ENCODE data around the gene PFKL. TPM values are rescaled to one million over a fixed set of nuclear protein-coding genes. Genes with fewer than 3 reads are reported as not detected.

The PFKL gene
- total RNA-seq, 1 donor from 2014 or later: 106 TPM

DNA sequence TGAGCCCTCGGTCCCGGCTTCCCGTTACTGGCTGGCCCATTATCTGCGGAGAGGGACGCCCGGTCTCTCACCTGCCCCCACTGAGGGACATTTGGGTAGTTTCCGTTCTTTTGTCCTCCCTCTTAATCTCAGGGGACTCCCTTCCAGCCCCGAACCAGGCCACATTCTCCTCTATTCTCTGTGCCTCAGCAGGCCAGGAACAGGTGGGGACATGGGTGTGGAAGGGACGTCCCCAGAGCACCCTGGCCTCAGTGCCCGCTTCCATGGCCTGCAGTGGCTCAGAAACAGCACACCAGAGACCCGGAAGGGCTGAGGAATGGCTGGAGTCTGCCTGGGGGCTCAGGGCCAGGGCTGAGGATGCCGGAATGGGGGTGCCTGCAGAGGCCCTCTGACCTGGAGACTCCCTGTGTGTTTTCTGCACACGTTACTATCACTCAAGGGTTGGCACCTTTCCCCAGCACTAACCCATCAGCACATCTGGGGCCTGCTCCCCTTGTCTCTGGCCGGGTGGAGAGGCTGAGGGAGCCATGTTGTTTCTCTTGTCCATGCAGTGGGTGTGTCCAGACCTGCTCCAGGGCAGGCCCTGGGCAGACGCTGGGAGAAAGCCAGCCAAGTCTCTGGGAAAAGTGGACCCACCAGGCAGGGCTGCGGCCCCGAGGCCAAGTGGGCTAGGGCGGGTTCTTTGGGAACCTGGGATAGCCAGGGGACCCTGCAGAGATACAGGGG is 28.1 kb upstream of the PFKL start:
- no peak overlapping the region for H3K27ac ChIP-seq
- no peaks in the 10 kb centered on the region for H3K9me3 ChIP-seq
- no peaks in the 10 kb centered on the region for H3K36me3 ChIP-seq
- ATAC-seq: no peak
- intact Hi-C loops (cut with DNase I): no loop called here
- TF ChIP-seq CTCF (IDR thresholded peaks at IDR 0.05): no peak
- H3K4me1 ChIP-seq: no peaks in the 10 kb centered on the region
- DNase-seq: no peak
- no peaks in the 10 kb centered on the region for H3K27me3 ChIP-seq (ENCODE audit: low read depth)
- no peak overlapping the region for H3K4me3 ChIP-seq

GRCh38 chr21:44272284-44272858 is 27.5 kb upstream of the PFKL start:
- H3K4me3 ChIP-seq: no peak overlapping the region
- no peaks in the 10 kb centered on the region for H3K27me3 ChIP-seq (ENCODE audit: low read depth)
- no peak for DNase-seq
- H3K36me3 ChIP-seq: no peaks in the 10 kb centered on the region
- intact Hi-C loops (cut with DNase I): no loop called here
- H3K27ac ChIP-seq: no peak overlapping the region
- H3K9me3 ChIP-seq: no peaks in the 10 kb centered on the region
- no peaks in the 10 kb centered on the region for H3K4me1 ChIP-seq
- no peak for TF ChIP-seq CTCF (IDR thresholded peaks at IDR 0.05)
- ATAC-seq: peak in 1 of 2 donors; percentile 11

GRCh38 chr21:44273046-44273445 is 26.8 kb upstream of the PFKL start:
- Histone ChIP-seq H3K4me1 (no peaks in the 10 kb centered on the region), H3K9me3 (no peaks in the 10 kb centered on the region), H3K36me3 (no peaks in the 10 kb centered on the region), H3K4me3 (no peak overlapping the region), H3K27me3 (ENCODE audit: low read depth) (no peaks in the 10 kb centered on the region), H3K27ac (no peak overlapping the region)
- intact Hi-C loops (cut with DNase I): no loop called here
- TF ChIP-seq CTCF (IDR thresholded peaks at IDR 0.05): no peak
- peak in 1 of 2 donors; percentile 30 for ATAC-seq
- DNase-seq: no peak

GRCh38 chr21:44275041-44275440 is 24.8 kb upstream of the PFKL start:
- Histone ChIP-seq H3K4me3 (no peak overlapping the region), H3K27ac (no peak overlapping the region), H3K9me3 (no peaks in the 10 kb centered on the region), H3K27me3 (ENCODE audit: low read depth) (no peaks in the 10 kb centered on the region), H3K36me3 (no peaks in the 10 kb centered on the region), H3K4me1 (no peaks in the 10 kb centered on the region)
- ATAC-seq (no peak), DNase-seq (no peak)
- intact Hi-C loops (cut with DNase I): no loop called here
- no peak for TF ChIP-seq CTCF (IDR thresholded peaks at IDR 0.05)

- TF ChIP-seq CTCF (IDR thresholded peaks at IDR 0.05): no peak
- Histone ChIP-seq H3K4me1 (no peaks in the 10 kb centered on the region), H3K27me3 (ENCODE audit: low read depth) (peaks cover 5% of the 10 kb centered on the region), H3K27ac (no peak overlapping the region), H3K36me3 (no peaks in the 10 kb centered on the region), H3K9me3 (no peaks in the 10 kb centered on the region), H3K4me3 (no peak overlapping the region)
- ATAC-seq (no peak), DNase-seq (no peak)
- intact Hi-C loops (cut with DNase I): no loop called here
Observed at GRCh38 chr21:44279354-44280260, 20.2 kb upstream of the PFKL start.
